IPS DF 6.9 (cell line): ENCODE results near the gene NEGR1.
"Not testable (repeated sequence)": the region's sequence is repeated elsewhere in the genome, so short reads cannot be mapped to it uniquely, and the experiment has no call there.

Source experiments
- DNase-seq: peaks from one replicate; pipeline ENCODE4 v3.0.0-alpha.2; 2013; ENCODE audit warnings: low read depth, low spot score
- H3K27ac ChIP-seq: one replicate; pipeline ENCODE4 v1.5.1; 2013; ENCODE audit warnings: low read length, control low read depth
- H3K27me3 ChIP-seq: 2 replicates; pipeline ENCODE4 v1.6.1; 2013; ENCODE audit warnings: mild to moderate bottlenecking, low read length; ENCODE audit not compliant: control insufficient read depth, insufficient read depth
- H3K36me3 ChIP-seq: 2 replicates; pipeline ENCODE4 v1.6.1; 2013; ENCODE audit warnings: low read length; ENCODE audit not compliant: control insufficient read depth, insufficient read depth
- H3K4me1 ChIP-seq: 2 replicates; pipeline ENCODE4 v1.6.1; 2013; ENCODE audit warnings: low read length; ENCODE audit not compliant: control insufficient read depth, insufficient read depth
- H3K4me3 ChIP-seq: 2 replicates; pipeline ENCODE4 v1.5.1; 2013; ENCODE audit warnings: mild to moderate bottlenecking, low read length
- H3K9me3 ChIP-seq: 2 replicates; pipeline ENCODE4 v1.6.1; 2013; ENCODE audit warnings: low read length, inconsistent platforms; ENCODE audit not compliant: control insufficient read depth, insufficient read depth
- WGBS: extraction: QIAGEN DNeasy Blood & Tissue Kit; methylation state at CpG from one replicate; pipeline ENCODE4 v1.1.7; 2013; ENCODE audit warnings: mixed read lengths, missing lambda C conversion rate; ENCODE audit not compliant: insufficient read length, insufficient coverage; 5-methylcytosine and 5-hydroxymethylcytosine counted together

The NEGR1 gene

GRCh38 chr1:72241397-72241796 lies 40.9 kb downstream of the NEGR1 start:
- Histone ChIP-seq H3K27me3 (no peaks in the 10 kb centered on the region), H3K36me3 (no peaks in the 10 kb centered on the region), H3K4me1 (no peaks in the 10 kb centered on the region), H3K27ac (no peak overlapping the region), H3K9me3 (no peaks in the 10 kb centered on the region), H3K4me3 (no peak overlapping the region)
- WGBS: no CpG with 5 or more reads among the region's 1 CpG
- no peak for DNase-seq

DNA sequence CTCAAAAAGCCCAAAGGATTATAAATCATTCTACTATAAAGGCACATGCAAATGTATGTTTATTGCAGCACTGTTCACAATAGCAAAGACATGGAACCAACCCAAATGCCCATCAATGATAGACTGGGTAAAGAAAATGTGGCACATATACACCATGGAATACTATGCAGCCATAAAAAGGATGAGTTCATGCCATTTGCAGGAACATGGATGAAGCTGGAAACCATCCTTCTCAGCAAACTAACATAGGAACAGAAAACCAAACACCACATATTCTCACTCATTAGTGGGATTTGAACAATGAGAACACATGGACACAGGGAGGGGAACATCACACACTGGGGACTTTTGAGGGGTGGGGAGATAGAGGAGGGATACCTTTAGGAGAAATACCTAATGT lies 46.4 kb downstream of the NEGR1 start:
- not testable (repeated sequence) for H3K36me3 ChIP-seq, H3K4me3 ChIP-seq, DNase-seq, H3K4me1 ChIP-seq, H3K27ac ChIP-seq, H3K27me3 ChIP-seq, H3K9me3 ChIP-seq

DNA sequence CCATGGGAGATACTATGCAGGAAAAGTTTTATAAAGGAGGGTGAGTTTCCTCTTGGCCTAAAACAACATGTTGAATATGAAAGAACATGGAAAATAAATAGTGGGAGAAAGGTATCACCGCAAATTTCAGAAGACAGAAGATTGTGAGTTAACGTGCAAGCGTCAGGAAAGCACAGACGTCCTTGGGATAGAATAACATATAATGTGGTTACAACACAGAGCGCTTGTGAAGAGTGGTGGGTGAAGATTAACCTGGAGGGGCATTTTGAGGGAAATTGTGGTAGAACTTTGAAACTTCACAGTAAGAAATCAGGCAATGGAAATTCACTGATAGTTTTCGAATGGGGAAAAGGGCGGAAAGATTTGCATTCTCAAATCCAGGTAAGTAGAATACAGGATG lies 47.3 kb downstream of the NEGR1 start:
- no peaks in the 10 kb centered on the region for H3K9me3 ChIP-seq
- no CpG with 5 or more reads among the region's 7 CpGs for WGBS
- no peak overlapping the region for H3K4me3 ChIP-seq
- H3K4me1 ChIP-seq: no peaks in the 10 kb centered on the region
- no peak for DNase-seq
- no peak overlapping the region for H3K27ac ChIP-seq
- no peaks in the 10 kb centered on the region for H3K27me3 ChIP-seq
- no peaks in the 10 kb centered on the region for H3K36me3 ChIP-seq

- Histone ChIP-seq H3K27ac (no peak overlapping the region), H3K27me3 (no peaks in the 10 kb centered on the region), H3K9me3 (no peaks in the 10 kb centered on the region), H3K4me3 (no peak overlapping the region), H3K36me3 (no peaks in the 10 kb centered on the region), H3K4me1 (no peaks in the 10 kb centered on the region)
- WGBS: 100% methylated on average over 1 of the region's 1 CpG
- no peak for DNase-seq
These were observed 51.6 kb downstream of the NEGR1 start for GRCh38 chr1:72230746-72231145.

DNA sequence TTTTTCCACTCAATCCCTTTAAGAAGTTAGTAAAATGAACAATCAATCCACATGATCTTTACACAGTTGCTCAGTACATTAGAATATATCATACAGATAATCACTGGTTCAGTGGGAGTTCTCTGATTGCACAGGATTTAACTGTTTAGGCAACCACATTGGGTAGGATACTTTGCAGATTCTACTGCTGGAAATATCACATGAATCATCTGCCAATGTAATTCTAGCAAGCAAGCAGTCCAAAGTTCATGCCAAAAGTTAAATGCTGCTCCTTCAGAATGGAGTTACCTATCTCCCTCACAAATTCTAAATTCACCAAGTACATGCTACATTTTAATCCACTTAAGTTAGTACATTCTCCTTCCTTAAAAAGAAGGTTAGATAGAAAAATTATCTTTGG lies 52.4 kb downstream of the NEGR1 start:
- H3K27ac ChIP-seq: no peak overlapping the region
- no peak for DNase-seq
- H3K27me3 ChIP-seq: no peaks in the 10 kb centered on the region

DNA sequence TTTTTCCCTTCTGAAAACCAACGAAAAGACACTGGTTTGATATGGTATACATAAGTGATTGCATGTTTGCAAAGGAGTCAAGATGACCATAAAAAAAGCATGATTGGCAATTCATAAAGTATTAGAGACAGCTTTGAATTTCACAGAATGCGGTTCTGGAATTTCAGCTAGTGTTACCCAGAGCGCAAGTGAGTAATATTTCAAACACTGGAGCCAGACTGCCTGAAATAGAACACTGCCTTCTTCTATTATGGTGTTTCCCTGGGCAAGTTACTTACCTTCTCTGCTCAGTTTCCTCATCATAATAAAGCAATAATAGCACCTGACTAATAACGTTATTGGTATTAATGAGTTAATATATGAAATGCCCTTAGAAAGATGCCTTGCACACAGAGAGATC lies 54.7 kb downstream of the NEGR1 start:
- no peak overlapping the region for H3K4me3 ChIP-seq
- H3K9me3 ChIP-seq: no peaks in the 10 kb centered on the region
- no peaks in the 10 kb centered on the region for H3K36me3 ChIP-seq
- H3K4me1 ChIP-seq: no peaks in the 10 kb centered on the region
- DNase-seq: no peak
- no peaks in the 10 kb centered on the region for H3K27me3 ChIP-seq
- no peak overlapping the region for H3K27ac ChIP-seq
- no CpG with 5 or more reads among the region's 4 CpGs for WGBS

More for the DNA sequence above, 52.4 kb downstream of the NEGR1 start:
- H3K36me3 ChIP-seq: no peaks in the 10 kb centered on the region
- H3K9me3 ChIP-seq: no peaks in the 10 kb centered on the region
- H3K4me1 ChIP-seq: no peaks in the 10 kb centered on the region
- H3K4me3 ChIP-seq: no peak overlapping the region

GRCh38 chr1:72224506-72224905 lies 57.8 kb downstream of the NEGR1 start:
- Histone ChIP-seq H3K4me3 (no peak overlapping the region), H3K4me1 (no peaks in the 10 kb centered on the region), H3K9me3 (no peaks in the 10 kb centered on the region), H3K27me3 (no peaks in the 10 kb centered on the region), H3K36me3 (no peaks in the 10 kb centered on the region), H3K27ac (no peak overlapping the region)
- no CpG with 5 or more reads among the region's 3 CpGs for WGBS
- DNase-seq: no peak

DNA sequence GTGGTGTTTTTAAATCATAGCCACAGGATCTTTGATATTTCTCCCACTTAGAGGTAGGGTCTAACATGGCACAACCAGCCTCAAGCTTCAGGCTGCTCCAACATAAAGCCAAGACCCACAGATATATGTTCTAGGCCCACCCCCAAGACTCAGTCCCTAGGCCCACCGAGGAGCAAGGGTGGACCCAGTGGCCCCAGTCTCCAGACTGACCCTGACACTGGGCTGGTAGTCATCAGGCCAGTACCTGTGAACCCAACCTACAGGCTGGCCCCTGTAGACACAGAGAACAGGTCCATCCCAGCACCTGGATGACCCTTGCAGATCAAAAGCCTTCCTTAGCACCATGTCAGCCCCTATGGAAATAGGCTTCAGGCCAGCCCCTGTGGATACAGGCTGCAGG lies 60.5 kb downstream of the NEGR1 start:
- Histone ChIP-seq H3K36me3 (no peaks in the 10 kb centered on the region), H3K4me1 (no peaks in the 10 kb centered on the region), H3K4me3 (no peak overlapping the region), H3K27ac (no peak overlapping the region), H3K27me3 (no peaks in the 10 kb centered on the region), H3K9me3 (no peaks in the 10 kb centered on the region)
- WGBS: no CpG with 5 or more reads among the region's 1 CpG
- DNase-seq: no peak

GRCh38 chr1:72218141-72218739 lies 64.1 kb downstream of the NEGR1 start:
- Histone ChIP-seq H3K27me3 (no peaks in the 10 kb centered on the region), H3K4me3 (no peak overlapping the region), H3K4me1 (no peaks in the 10 kb centered on the region), H3K9me3 (no peaks in the 10 kb centered on the region), H3K36me3 (no peaks in the 10 kb centered on the region), H3K27ac (no peak overlapping the region)
- DNase-seq: no peak
- no CpG with 5 or more reads among the region's 5 CpGs for WGBS

GRCh38 chr1:72207059-72207458 lies 75.3 kb downstream of the NEGR1 start:
- no peaks in the 10 kb centered on the region for H3K27me3 ChIP-seq
- H3K27ac ChIP-seq: no peak overlapping the region
- no CpG with 5 or more reads among the region's 1 CpG for WGBS
- no peaks in the 10 kb centered on the region for H3K4me1 ChIP-seq
- no peaks in the 10 kb centered on the region for H3K9me3 ChIP-seq
- no peak overlapping the region for H3K4me3 ChIP-seq
- H3K36me3 ChIP-seq: no peaks in the 10 kb centered on the region
- no peak for DNase-seq

DNA sequence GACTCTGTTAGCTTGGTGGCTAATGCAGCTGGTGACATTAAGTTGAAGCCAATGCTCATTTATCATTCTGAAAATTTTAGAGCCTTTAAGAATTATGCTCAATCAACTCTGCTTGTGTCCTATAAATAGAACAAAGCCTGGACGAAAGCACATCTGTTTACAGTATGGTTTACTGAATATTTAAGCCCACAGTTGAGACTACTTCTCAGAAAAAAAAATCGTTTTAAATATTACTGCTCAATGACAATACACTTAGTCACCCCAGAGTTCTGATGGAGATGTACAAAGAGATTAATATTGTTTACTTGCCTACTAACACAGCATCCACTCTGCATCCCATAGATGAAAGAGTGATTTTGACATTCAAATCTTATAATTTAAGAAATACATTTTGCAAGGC lies 79.6 kb downstream of the NEGR1 start:
- H3K27ac ChIP-seq: no peak overlapping the region
- no CpG with 5 or more reads among the region's 2 CpGs for WGBS
- no peak overlapping the region for H3K4me3 ChIP-seq
- no peak for DNase-seq
- no peaks in the 10 kb centered on the region for H3K9me3 ChIP-seq
- no peaks in the 10 kb centered on the region for H3K36me3 ChIP-seq
- no peaks in the 10 kb centered on the region for H3K4me1 ChIP-seq
- H3K27me3 ChIP-seq: no peaks in the 10 kb centered on the region
